Keratinocyte (primary cell): Measurements from ENCODE around the gene SLC38A3. TPM values are rescaled to one million over a fixed set of nuclear protein-coding genes. Genes with fewer than 3 reads are reported as not detected.

ENCODE experiments used
- DNase-seq: peaks from one replicate; pipeline ENCODE4 v3.0.0-alpha.2; 2011; ENCODE audit warnings: low read depth, missing footprints, low spot score
- FAIRE-seq: peaks from 2 replicates; lab custom pipeline; 2011; peaks lifted over from hg19 to GRCh38; lab: Jason Lieb, UNC
- H2AFZ ChIP-seq: 2 replicates; pipeline ENCODE4 v1.6.0; 2012; ENCODE audit warnings: low read length, control low read depth, inconsistent platforms; ENCODE audit not compliant: control insufficient read depth
- H3K27ac ChIP-seq: 2 replicates; pipeline ENCODE4 v1.5.1; 2011; ENCODE audit warnings: low read length; ENCODE audit not compliant: control insufficient read depth, insufficient read depth
- H3K27me3 ChIP-seq: 3 replicates; pipeline ENCODE4 v1.6.0; 2011; ENCODE audit warnings: low read length; ENCODE audit not compliant: control insufficient read depth, insufficient read depth; ENCODE audit errors: extremely low read depth
- H3K36me3 ChIP-seq, 2 experiments: 2 replicates in 1 of 2; 3 replicates in 1 of 2; pipeline ENCODE4 v1.5.1; 2011; ENCODE audit warnings: low read length in 2 of 2, mild to moderate bottlenecking in 1 of 2; ENCODE audit not compliant: control insufficient read depth in 2 of 2, insufficient read depth in 2 of 2; ENCODE audit errors: extremely low read depth in 1 of 2
- H3K4me1 ChIP-seq: 3 replicates; pipeline ENCODE4 v1.5.1; 2011; ENCODE audit warnings: low read length; ENCODE audit not compliant: control insufficient read depth, insufficient read depth; ENCODE audit errors: extremely low read depth
- H3K4me2 ChIP-seq: 3 replicates; pipeline ENCODE4 v1.6.0; 2011; ENCODE audit warnings: low read depth, low read length; ENCODE audit not compliant: control insufficient read depth, insufficient read depth; ENCODE audit errors: extremely low read depth
- H3K4me3 ChIP-seq, 3 experiments: fragments of 200-600 bp in 1 of 3; sonication (generic) in 1 of 3; 2 replicates in 2 of 3; 3 replicates in 1 of 3; pipeline ENCODE4 v1.5.1; 2011 to 2016; ENCODE audit warnings: low read length in 3 of 3, mild to moderate bottlenecking in 3 of 3, control low read depth in 2 of 3, inconsistent platforms in 1 of 3, low read depth in 1 of 3, mixed read lengths in 1 of 3, mixed run types in 1 of 3, moderate library complexity in 1 of 3; ENCODE audit not compliant: control insufficient read depth in 2 of 3, insufficient read depth in 2 of 3; ENCODE audit errors: extremely low read depth in 1 of 3
- H3K79me2 ChIP-seq: 2 replicates; pipeline ENCODE4 v1.6.0; 2012; ENCODE audit warnings: low read length; ENCODE audit not compliant: control insufficient read depth, insufficient read depth
- H3K9ac ChIP-seq: 3 replicates; pipeline ENCODE4 v1.6.0; 2011; ENCODE audit warnings: low read length; ENCODE audit not compliant: control insufficient read depth, insufficient read depth; ENCODE audit errors: extremely low read depth
- H3K9me1 ChIP-seq: 3 replicates; pipeline ENCODE4 v1.6.0; 2011; ENCODE audit warnings: low read length; ENCODE audit not compliant: control insufficient read depth, insufficient read depth; ENCODE audit errors: extremely low read depth
- H3K9me3 ChIP-seq: 2 replicates; pipeline ENCODE4 v1.5.1; 2012; ENCODE audit warnings: low read depth, low read length; ENCODE audit not compliant: control insufficient read depth
- H4K20me1 ChIP-seq: 3 replicates; pipeline ENCODE4 v1.6.0; 2011; ENCODE audit warnings: low read length; ENCODE audit not compliant: control insufficient read depth, insufficient read depth; ENCODE audit errors: extremely low read depth
- EZH2 ChIP-seq: IDR thresholded peaks from one replicate; pipeline ENCODE4 v1.6.1; 2012; ENCODE audit warnings: inconsistent platforms, mild to moderate bottlenecking, low read length, moderate library complexity
- dilution Hi-C: fragments of 300-500 bp; cut with MboI; formaldehyde crosslinking; loops from one replicate; pipeline ENCODE4 v1.7.0; 2020; ENCODE audit warnings: low sequenced_read_pairs; ENCODE audit not compliant: extremely low pct_ligation_motif_present
- polyA plus RNA-seq, 5 experiments: library from polyadenylated mRNA; depleted of rRNA in 3 of 5; stranded (reverse) in 3 of 5; stranded (forward) in 1 of 5; unstranded in 1 of 5; fragments of >200 nt; gene quantifications; 1 replicate in 1 of 5; 2 replicates in 3 of 5; 3 replicates in 1 of 5; pipeline versions ENCODE4 v1.2.1 to v1.2.3, GENCODE V29; 2011 to 2012; ENCODE audit warnings: missing spikeins in 2 of 5, low read depth in 1 of 5, low replicate concordance in 1 of 5
- TF ChIP-seq, protein P1 (sequence below), 3 experiments: IDR thresholded peaks in 1 of 3; conservative IDR thresholded peaks in 1 of 3; optimal IDR thresholded peaks in 1 of 3; 2 replicates in 2 of 3; 3 replicates in 1 of 3; pipeline versions ENCODE3 to v1.5.1; 2011; ENCODE audit warnings: low read length in 3 of 3, mild to moderate bottlenecking in 3 of 3, moderate library complexity in 2 of 3, control low read depth in 1 of 3, inconsistent platforms in 1 of 3; ENCODE audit not compliant: insufficient read depth in 2 of 3; ENCODE audit errors: extremely low read depth in 1 of 3

SLC38A3 gene
- polyA plus RNA-seq, 1 donor (not counting 4 experiments of a cell fraction or from before 2014, with no cell fraction given) = not detected

DNA sequence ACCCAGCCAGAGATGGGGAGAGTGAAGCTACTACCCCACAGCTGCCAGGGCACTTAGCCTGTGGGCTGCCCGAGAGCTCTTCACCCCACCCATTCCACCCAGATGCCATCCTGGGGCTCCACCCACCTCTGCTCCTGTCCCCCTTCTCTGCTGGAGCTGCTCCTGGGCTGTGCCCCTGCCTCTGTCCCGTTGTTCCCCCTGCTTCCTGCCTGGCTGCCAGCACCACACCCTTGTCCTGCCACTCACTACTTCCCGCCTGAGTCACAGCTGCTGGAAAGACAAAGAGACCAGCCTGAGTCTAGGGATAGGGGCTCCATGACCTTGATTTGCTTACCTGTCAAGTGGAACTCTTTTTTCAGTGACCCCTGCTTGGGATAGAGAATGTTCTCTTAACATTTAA is 43.3 kb downstream of the SLC38A3 start:
- peak; percentile 17 for FAIRE-seq
- no peak for DNase-seq
- H2AFZ ChIP-seq = no peak overlapping the region

DNA sequence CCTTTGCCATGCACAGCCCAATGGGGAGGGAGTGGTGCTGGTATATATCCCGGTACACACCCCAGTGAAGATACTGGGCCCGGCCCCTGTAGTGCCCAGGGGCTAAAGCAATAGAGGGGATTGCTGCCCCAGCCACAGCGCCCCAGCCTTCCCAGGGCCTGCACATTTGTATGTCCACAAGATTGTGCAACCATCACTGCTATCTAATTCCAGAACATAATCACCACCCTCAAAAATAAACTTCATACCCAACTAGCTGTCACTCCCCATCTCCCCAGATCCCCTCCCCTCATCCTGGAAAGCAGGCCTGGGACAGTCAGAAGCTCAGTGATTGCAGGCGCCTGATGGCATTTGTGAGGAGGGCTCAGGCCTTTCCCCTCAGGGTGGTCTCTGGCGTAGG is 44.4 kb downstream of the SLC38A3 start:
- Histone ChIP-seq H3K9me3 (no peaks in the 10 kb centered on the region), H2AFZ (no peak overlapping the region), H3K4me1 (peaks cover 61% of the 10 kb centered on the region), H3K4me3 (no peak overlapping the region), H3K27me3 (no peaks in the 10 kb centered on the region), H3K36me3 (peaks cover 12 to 33% of the 10 kb centered on the region in 2 experiments), H3K9ac (no peak overlapping the region), H3K4me2 (no peak overlapping the region), H3K9me1 (peaks cover 3% of the 10 kb centered on the region), H3K27ac (peak overlapping the region; percentile 72), H3K79me2 (peaks cover 73% of the 10 kb centered on the region), H4K20me1 (peaks cover 15% of the 10 kb centered on the region)
- dilution Hi-C loops = no loop called here
- DNase-seq = no peak
- FAIRE-seq = no peak
- no peak for TF ChIP-seq EZH2
- TF ChIP-seq, protein P1, sequence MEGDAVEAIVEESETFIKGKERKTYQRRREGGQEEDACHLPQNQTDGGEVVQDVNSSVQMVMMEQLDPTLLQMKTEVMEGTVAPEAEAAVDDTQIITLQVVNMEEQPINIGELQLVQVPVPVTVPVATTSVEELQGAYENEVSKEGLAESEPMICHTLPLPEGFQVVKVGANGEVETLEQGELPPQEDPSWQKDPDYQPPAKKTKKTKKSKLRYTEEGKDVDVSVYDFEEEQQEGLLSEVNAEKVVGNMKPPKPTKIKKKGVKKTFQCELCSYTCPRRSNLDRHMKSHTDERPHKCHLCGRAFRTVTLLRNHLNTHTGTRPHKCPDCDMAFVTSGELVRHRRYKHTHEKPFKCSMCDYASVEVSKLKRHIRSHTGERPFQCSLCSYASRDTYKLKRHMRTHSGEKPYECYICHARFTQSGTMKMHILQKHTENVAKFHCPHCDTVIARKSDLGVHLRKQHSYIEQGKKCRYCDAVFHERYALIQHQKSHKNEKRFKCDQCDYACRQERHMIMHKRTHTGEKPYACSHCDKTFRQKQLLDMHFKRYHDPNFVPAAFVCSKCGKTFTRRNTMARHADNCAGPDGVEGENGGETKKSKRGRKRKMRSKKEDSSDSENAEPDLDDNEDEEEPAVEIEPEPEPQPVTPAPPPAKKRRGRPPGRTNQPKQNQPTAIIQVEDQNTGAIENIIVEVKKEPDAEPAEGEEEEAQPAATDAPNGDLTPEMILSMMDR (optimal IDR thresholded peaks at IDR 0.05 in 1 of 3, IDR thresholded peaks at IDR 0.05 in 1 of 3, conservative IDR thresholded peaks at IDR 0.05 in 1 of 3; ENCODE audit: extremely low read depth in 1 of 3, insufficient read depth in 2 of 3, low read length in 3 of 3) = no peak

More for the DNA sequence above, 43.3 kb downstream of the SLC38A3 start:
- peaks cover 12 to 35% of the 10 kb centered on the region in 2 experiments for H3K36me3 ChIP-seq
- peaks cover 58% of the 10 kb centered on the region for H3K4me1 ChIP-seq
- peak overlapping the region; percentile 57 for H3K9ac ChIP-seq
- H3K27me3 ChIP-seq = no peaks in the 10 kb centered on the region
- peak overlapping the region; percentile 64 for H3K4me2 ChIP-seq
- no peaks in the 10 kb centered on the region for H3K9me3 ChIP-seq
- TF ChIP-seq EZH2 = no peak
- TF ChIP-seq, protein P1 (optimal IDR thresholded peaks at IDR 0.05 in 1 of 3, IDR thresholded peaks at IDR 0.05 in 1 of 3, conservative IDR thresholded peaks at IDR 0.05 in 1 of 3; ENCODE audit: extremely low read depth in 1 of 3, insufficient read depth in 2 of 3, low read length in 3 of 3) = no peak
- peaks cover 77% of the 10 kb centered on the region for H3K79me2 ChIP-seq
- peak overlapping the region; percentile 72 for H3K27ac ChIP-seq
- dilution Hi-C loops = no loop called here
- peak overlapping the region in 2 of 3 experiments; percentile 3 to 37 for H3K4me3 ChIP-seq
- peaks cover 3% of the 10 kb centered on the region for H3K9me1 ChIP-seq
- H4K20me1 ChIP-seq = peaks cover 15% of the 10 kb centered on the region
